Upper lobe of right lung (tissue), 1 donor: Measurements from ENCODE around the gene IRX5. TPM values are rescaled to one million over a fixed set of nuclear protein-coding genes. Genes with fewer than 3 reads are reported as not detected.

Experiments
- ATAC-seq: fragments of 200-7000 bp; cut with Tn5 transposase; one replicate; pipeline ENCODE4 v1.9.1; 2020; ENCODE audit warnings: mild to moderate bottlenecking, moderate library complexity
- DNase-seq: peaks from one replicate; pipeline ENCODE4 v3.0.0-alpha.2; 2020
- H3K27ac ChIP-seq: fragments of 200-600 bp; one replicate; pipeline ENCODE4 v1.8.0; 2022
- H3K27me3 ChIP-seq: fragments of 200-600 bp; one replicate; pipeline ENCODE4 v1.8.0; 2022; ENCODE audit warnings: mild to moderate bottlenecking
- H3K36me3 ChIP-seq: fragments of 200-600 bp; one replicate; pipeline ENCODE4 v1.8.0; 2022
- H3K4me1 ChIP-seq: fragments of 200-600 bp; one replicate; pipeline ENCODE4 v1.8.0; 2022
- H3K4me3 ChIP-seq: fragments of 200-600 bp; one replicate; pipeline ENCODE4 v1.8.0; 2022; ENCODE audit warnings: mild to moderate bottlenecking
- H3K9me3 ChIP-seq: fragments of 200-600 bp; one replicate; pipeline ENCODE4 v1.8.0; 2022
- CTCF ChIP-seq: fragments of 200-600 bp; IDR thresholded peaks from one replicate; pipeline ENCODE4 v1.8.0; 2022; ENCODE audit warnings: antibody characterized with exemption
- intact Hi-C: fragments of 100-400 bp; cut with DNase I; formaldehyde crosslinking; loops from one replicate; pipeline ENCODE4 v1.11.0; 2022
- total RNA-seq: library from RNA; stranded (reverse); fragmentation: NEBNext Ultra II Directional; extraction: Animal tissue kit (Norgen Biotek cat#: 25700); gene quantifications from one replicate; pipeline ENCODE4 v1.2.1, GENCODE V29; 2021
- donor health status: DM: no; HTN: yes; CAD: no; lungs with severe emphysema.

IRX5 gene
- total RNA-seq, 1 donor from 2014 or later: 23.3 TPM

GRCh38 chr16:54891346-54891745 is 39.3 kb upstream of the IRX5 start:
- DNase-seq (no peak), ATAC-seq (no peak)
- no peaks in the 10 kb centered on the region for H3K4me1 ChIP-seq
- no peaks in the 10 kb centered on the region for H3K9me3 ChIP-seq
- no peaks in the 10 kb centered on the region for H3K36me3 ChIP-seq
- H3K4me3 ChIP-seq: no peak overlapping the region
- no peak overlapping the region for H3K27ac ChIP-seq
- no peaks in the 10 kb centered on the region for H3K27me3 ChIP-seq
- intact Hi-C loops: no loop called here
- TF ChIP-seq CTCF: no peak

GRCh38 chr16:54892981-54893380 is 37.7 kb upstream of the IRX5 start:
- intact Hi-C loops: no loop called here
- TF ChIP-seq CTCF: no peak
- Histone ChIP-seq H3K27ac (no peak overlapping the region), H3K27me3 (no peaks in the 10 kb centered on the region), H3K9me3 (no peaks in the 10 kb centered on the region), H3K36me3 (no peaks in the 10 kb centered on the region), H3K4me1 (no peaks in the 10 kb centered on the region), H3K4me3 (no peak overlapping the region)
- ATAC-seq: no peak
- DNase-seq: no peak

GRCh38 chr16:54897930-54898329 is 32.7 kb upstream of the IRX5 start:
- Histone ChIP-seq H3K9me3 (no peaks in the 10 kb centered on the region), H3K4me3 (no peak overlapping the region), H3K4me1 (no peaks in the 10 kb centered on the region), H3K27me3 (no peaks in the 10 kb centered on the region), H3K27ac (no peak overlapping the region), H3K36me3 (no peaks in the 10 kb centered on the region)
- ATAC-seq: no peak
- no peak for TF ChIP-seq CTCF
- intact Hi-C loops: no loop called here
- DNase-seq: no peak

- intact Hi-C loops: no loop called here
These were observed 29.1 kb upstream of the IRX5 start for GRCh38 chr16:54901606-54902005.

GRCh38 chr16:54903047-54903446 is 27.6 kb upstream of the IRX5 start:
- no peaks in the 10 kb centered on the region for H3K4me1 ChIP-seq
- H3K27ac ChIP-seq: no peak overlapping the region
- H3K36me3 ChIP-seq: no peaks in the 10 kb centered on the region
- no peak for ATAC-seq
- no peak for TF ChIP-seq CTCF
- no peaks in the 10 kb centered on the region for H3K9me3 ChIP-seq
- DNase-seq: no peak
- no peak overlapping the region for H3K4me3 ChIP-seq
- no peaks in the 10 kb centered on the region for H3K27me3 ChIP-seq
- intact Hi-C loops: no loop called here

More at GRCh38 chr16:54901606-54902005, 29.1 kb upstream of the IRX5 start:
- Histone ChIP-seq H3K27ac (no peak overlapping the region), H3K9me3 (no peaks in the 10 kb centered on the region), H3K27me3 (no peaks in the 10 kb centered on the region), H3K4me1 (no peaks in the 10 kb centered on the region), H3K36me3 (no peaks in the 10 kb centered on the region), H3K4me3 (no peak overlapping the region)
- ATAC-seq: no peak
- no peak for TF ChIP-seq CTCF
- no peak for DNase-seq

- H3K27me3 ChIP-seq: no peaks in the 10 kb centered on the region
- intact Hi-C loops: no loop called here
- H3K4me3 ChIP-seq: no peak overlapping the region
- H3K4me1 ChIP-seq: no peaks in the 10 kb centered on the region
- H3K36me3 ChIP-seq: no peaks in the 10 kb centered on the region
- no peaks in the 10 kb centered on the region for H3K9me3 ChIP-seq
- H3K27ac ChIP-seq: no peak overlapping the region
- no peak for ATAC-seq
- DNase-seq: no peak
- no peak for TF ChIP-seq CTCF
These were observed 19.6 kb upstream of the IRX5 start for GRCh38 chr16:54911079-54911478.
